ENCODE data around the gene RUVBL1. TPM values are rescaled to one million over a fixed set of nuclear protein-coding genes. Genes with fewer than 3 reads are reported as not detected.

The RUVBL1 gene
- total and polyA plus RNA-seq, 10 of the 15 experiments (the other 5 are each of a cell fraction or from before 2014, with no cell fraction given), result 15.2 to 142 (median 84.2) TPM

GRCh38 chr3:128094295-128095151, 29.1 kb downstream of the RUVBL1 start:
- no TSS peak for BruUV-seq (replicated peaks)
- no peak overlapping the region for H3K4me3 ChIP-seq
- 93% methylated on average over 13 of the region's 13 CpGs for WGBS (ENCODE audit: insufficient coverage, insufficient replicate concordance, low lambda C conversion rate, missing lambda C conversion rate)
- intact Hi-C loops (cut with micrococcal nuclease; ENCODE audit: unreplicated experiment) (loop anchor here (1.0 to 5.0 kb wide), 4 partner anchors 39 to 403 kb away; no protein-coding TSS in a partner anchor), in situ Hi-C loops (cut with MboI) (loop anchor here (10.0 to 25.0 kb wide), 2 partner anchors 400 to 518 kb away; partner anchors contain the start of gene GATA2)
- H3K9ac ChIP-seq (ENCODE audit: control insufficient read depth, insufficient read depth, low read length), result no peak overlapping the region
- peaks cover 22 to 26% of the 10 kb centered on the region in 2 experiments for H3K36me3 ChIP-seq (ENCODE audit: control insufficient read depth in 2 of 2, insufficient read depth in 2 of 2, low read length in 1 of 2)
- H2AFZ ChIP-seq (ENCODE audit: control insufficient read depth, low read depth, low read length), result no peak overlapping the region
- no peak overlapping the region for H3K4me2 ChIP-seq (ENCODE audit: control insufficient read depth, insufficient read depth)
- SMC1A ChIA-PET (ENCODE audit: uncharacterized antibody, unreplicated experiment), result interaction anchor here (1.1 to 5.1 kb wide), 10 partner anchors 17 to 515 kb away, joined by 3 to 53 read pairs (median 4); partner anchors contain the start of gene RUVBL1
- CTCF ChIA-PET, result interaction anchor here (0.6 to 9.0 kb wide), 24 partner anchors 8 to 520 kb away, joined by 3 to 115 read pairs (median 4); partner anchors contain the start of gene RUVBL1
- POLR2A ChIA-PET, result interaction anchor here (1.2 kb wide), 1 partner anchor 9 kb away, joined by 3 read pairs; no protein-coding TSS in a partner anchor
- ATAC-seq (no peak), FAIRE-seq (no peak), DNase-seq (ENCODE audit: low read depth, low spot score) (no peak)
- RAD21 ChIA-PET (ENCODE audit: unreplicated experiment), result interaction anchor here (0.8 to 3.8 kb wide), 10 partner anchors 11 to 512 kb away, joined by 3 to 36 read pairs (median 4); partner anchors contain the start of gene RUVBL1
- no peaks in the 10 kb centered on the region; the same call in 1 of the 2 replicates for H4K20me1 ChIP-seq (ENCODE audit: control insufficient read depth, insufficient read depth)
- no peaks in the 10 kb centered on the region for H3K27me3 ChIP-seq (replicated peaks in 1 of 2; ENCODE audit: control insufficient read depth in 2 of 2, insufficient read depth in 2 of 2, low read length in 1 of 2)
- H3K9me3 ChIP-seq (replicated peaks; ENCODE audit: control insufficient read depth, insufficient read depth, low read length), result no peaks in the 10 kb centered on the region
- no peaks in the 10 kb centered on the region for H3K4me1 ChIP-seq (ENCODE audit: control insufficient read depth, insufficient read depth, low read length)
- H3K27ac ChIP-seq (ENCODE audit: control insufficient read depth, insufficient read depth), result no peak overlapping the region
- H3K79me2 ChIP-seq (ENCODE audit: control insufficient read depth, insufficient read depth, low read length), result no peaks in the 10 kb centered on the region
- TF ChIP-seq SMAD1 (IDR thresholded peaks at IDR 0.05; ENCODE audit: low read depth, partially characterized antibody), result no peak
- TF ChIP-seq NRF1 (conservative IDR thresholded peaks at IDR 0.05; ENCODE audit: low read depth, low read length), result no peak
- no peak for TF ChIP-seq ZBTB40 (IDR thresholded peaks at IDR 0.05; ENCODE audit: borderline replicate concordance)
- TF ChIP-seq E2F8 (IDR thresholded peaks at IDR 0.05; ENCODE audit: low read depth, partially characterized antibody), result no peak
- TF ChIP-seq TBL1XR1 (IDR thresholded peaks at IDR 0.05; ENCODE audit: low read depth, low read length), result no peak
- no peak for TF ChIP-seq ZNF592 (IDR thresholded peaks at IDR 0.05)
- TF ChIP-seq SMAD5 (IDR thresholded peaks at IDR 0.05; ENCODE audit: low read depth), result no peak
